WTC11 (cell line): ENCODE measurements around the gene SP7. TPM values are rescaled to one million over a fixed set of nuclear protein-coding genes. Genes with fewer than 3 reads are reported as not detected.
A peak's percentile ranks its signal among the peaks of the same experiment; 100 is the strongest.

ENCODE experiments used
- ATAC-seq: fragments of 200-7000 bp; cut with Tn5 transposase; 2 replicates; pipeline ENCODE4 v1.10.0; 2021; ENCODE audit warnings: mild to moderate bottlenecking, moderate library complexity
- CTCF ChIA-PET: fragments of 300-600 bp; sonication (Branson Sonifier 250); formaldehyde crosslinking; loops from one replicate; lab custom pipeline; 2021; ENCODE audit warnings: antibody characterized with exemption; lab: Charles Lee
- POLR2A ChIA-PET: fragments of 350-600 bp; sonication (Branson Sonifier 250); formaldehyde crosslinking; loops from one replicate; lab custom pipeline; 2021; ENCODE audit warnings: antibody characterized with exemption; lab: Charles Lee
- DNase-seq: peaks from one replicate; pipeline ENCODE4 v3.0.0; 2021; ENCODE audit warnings: low spot score
- H3K27ac Mint-ChIP-seq: 2 replicates; pipeline ENCODE4 v1.8.0; 2021; ENCODE audit warnings: mixed read lengths
- H3K27me3 Mint-ChIP-seq: 2 replicates; pipeline ENCODE4 v1.8.0; 2021; ENCODE audit warnings: low read depth, mild to moderate bottlenecking, moderate library complexity, mixed read lengths
- H3K36me3 Mint-ChIP-seq: 2 replicates; pipeline ENCODE4 v1.8.0; 2021; ENCODE audit warnings: mixed read lengths
- H3K4me1 Mint-ChIP-seq: 2 replicates; pipeline ENCODE4 v1.8.0; 2022; ENCODE audit warnings: mixed read lengths
- H3K4me3 Mint-ChIP-seq: 2 replicates; pipeline ENCODE4 v1.8.0; 2021; ENCODE audit warnings: mild to moderate bottlenecking, moderate library complexity, mixed read lengths
- H3K9me3 Mint-ChIP-seq: 2 replicates; pipeline ENCODE4 v1.8.0; 2021; ENCODE audit warnings: mixed read lengths
- CBFB ChIP-seq: sonication (generic); formaldehyde crosslinking; IDR thresholded peaks from 2 replicates; pipeline ENCODE4 v1.8.1; 2022; ENCODE audit warnings: mild to moderate bottlenecking, low read depth, missing genetic modification reagents
- CREB1 ChIP-seq: sonication (generic); formaldehyde crosslinking; IDR thresholded peaks from 2 replicates; pipeline ENCODE4 v1.8.0; 2023; ENCODE audit warnings: mild to moderate bottlenecking, missing genetic modification reagents
- E2F1 ChIP-seq: sonication (generic); formaldehyde crosslinking; IDR thresholded peaks from 2 replicates; pipeline ENCODE4 v1.8.0; 2022; ENCODE audit warnings: mild to moderate bottlenecking, missing genetic modification reagents
- E2F5 ChIP-seq: sonication (generic); formaldehyde crosslinking; IDR thresholded peaks from 2 replicates; pipeline ENCODE4 v1.8.1; 2022; ENCODE audit warnings: mild to moderate bottlenecking, moderate library complexity, missing genetic modification reagents
- FOXK1 ChIP-seq: sonication (generic); formaldehyde crosslinking; IDR thresholded peaks from 2 replicates; pipeline ENCODE4 v1.8.0; 2022; ENCODE audit warnings: mild to moderate bottlenecking, moderate library complexity, missing genetic modification reagents
- GABPB1 ChIP-seq: sonication (generic); formaldehyde crosslinking; IDR thresholded peaks from 2 replicates; pipeline ENCODE4 v1.8.1; 2023; ENCODE audit warnings: mild to moderate bottlenecking, missing genetic modification reagents
- NR3C1 ChIP-seq: sonication (generic); formaldehyde crosslinking; conservative IDR thresholded peaks from 2 replicates; pipeline ENCODE4 v1.8.1; 2023; ENCODE audit warnings: low read depth, mild to moderate bottlenecking, missing genetic modification reagents
- PRRX2 ChIP-seq: fragments of 250-450 bp; sonication (Bioruptor Pico); IDR thresholded peaks from 2 replicates; pipeline ENCODE4 v1.8.0; 2021; ENCODE audit warnings: mild to moderate bottlenecking
- RORB ChIP-seq: fragments of 250-450 bp; sonication (Bioruptor Pico); IDR thresholded peaks from 2 replicates; pipeline ENCODE4 v1.9.0; 2021; ENCODE audit warnings: mild to moderate bottlenecking
- TEAD1 ChIP-seq: sonication (generic); formaldehyde crosslinking; IDR thresholded peaks from 2 replicates; pipeline ENCODE4 v1.8.0; 2022; ENCODE audit warnings: mild to moderate bottlenecking, missing genetic modification reagents
- ZNF121 ChIP-seq: sonication (generic); formaldehyde crosslinking; IDR thresholded peaks from 2 replicates; pipeline ENCODE4 v1.8.0; 2023; ENCODE audit warnings: missing genetic modification reagents
- ZNF219 ChIP-seq: sonication (generic); formaldehyde crosslinking; IDR thresholded peaks from 2 replicates; pipeline ENCODE4 v1.8.0; 2023; ENCODE audit warnings: missing genetic modification reagents, mild to moderate bottlenecking, borderline replicate concordance
- total RNA-seq: library from RNA; stranded (reverse); gene quantifications from 3 replicates; pipeline ENCODE4 v1.2.3, GENCODE V29; 2021
- TF ChIP-seq, protein P1 (sequence below): sonication (generic); formaldehyde crosslinking; conservative IDR thresholded peaks from 2 replicates; pipeline ENCODE4 v1.8.1; 2022; ENCODE audit warnings: mild to moderate bottlenecking, missing genetic modification reagents
- TF ChIP-seq, protein P2 (sequence below): fragments of 250-450 bp; sonication (Bioruptor Pico); conservative IDR thresholded peaks from 2 replicates; pipeline ENCODE4 v1.9.0; 2021; ENCODE audit warnings: mild to moderate bottlenecking
- TF ChIP-seq, protein P3 (sequence below): sonication (generic); formaldehyde crosslinking; IDR thresholded peaks from 2 replicates; pipeline ENCODE4 v1.8.0; 2022; ENCODE audit warnings: mild to moderate bottlenecking, missing genetic modification reagents
- TF ChIP-seq, protein P4 (sequence below): sonication (generic); formaldehyde crosslinking; IDR thresholded peaks from 2 replicates; pipeline ENCODE4 v1.8.1; 2023; ENCODE audit warnings: mild to moderate bottlenecking, missing genetic modification reagents, borderline replicate concordance
- TF ChIP-seq, protein P5 (sequence below): sonication (generic); formaldehyde crosslinking; IDR thresholded peaks from 2 replicates; pipeline ENCODE4 v1.8.1; 2022; ENCODE audit warnings: low read depth, missing genetic modification reagents, borderline replicate concordance
- TF ChIP-seq, protein P6 (sequence below): sonication (generic); formaldehyde crosslinking; IDR thresholded peaks from 2 replicates; pipeline ENCODE4 v1.8.0; 2022; ENCODE audit warnings: missing genetic modification reagents

Gene SP7
- total RNA-seq, 1 experiment from 2014 or later, result 0.09 TPM

- TF ChIP-seq NR3C1 (no peak), ZNF219 (CRISPR knock-in tag) (no peak)
Observed at GRCh38 chr12:53379389-53380103, 43.4 kb upstream of the SP7 start (continued).

- POLR2A ChIA-PET, result interaction anchor here (0.8 to 1.7 kb wide), 7 partner anchors 26 to 120 kb away, joined by 5 to 11 read pairs (median 7); partner anchors contain the start of genes AAAS, MAP3K12 and PRR13
- no peak overlapping the region for H3K4me3 Mint-ChIP-seq
- H3K27me3 Mint-ChIP-seq, result peaks cover 3% of the 10 kb centered on the region; the same call in 1 of the 2 replicates
- ATAC-seq (no peak), DNase-seq (no peak)
- CTCF ChIA-PET, result interaction anchor here (0.7 to 8.7 kb wide), 18 partner anchors 9 to 325 kb away, joined by 3 to 103 read pairs (median 6); partner anchors contain the start of genes AAAS and IGFBP6
- no peaks in the 10 kb centered on the region for H3K9me3 Mint-ChIP-seq
- peaks cover 25% of the 10 kb centered on the region for H3K36me3 Mint-ChIP-seq
- H3K27ac Mint-ChIP-seq, result no peak overlapping the region
- H3K4me1 Mint-ChIP-seq, result peaks cover 27% of the 10 kb centered on the region
- TF ChIP-seq, protein P1, sequence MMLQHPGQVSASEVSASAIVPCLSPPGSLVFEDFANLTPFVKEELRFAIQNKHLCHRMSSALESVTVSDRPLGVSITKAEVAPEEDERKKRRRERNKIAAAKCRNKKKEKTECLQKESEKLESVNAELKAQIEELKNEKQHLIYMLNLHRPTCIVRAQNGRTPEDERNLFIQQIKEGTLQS (CRISPR knock-in tag), result no peak
- TF ChIP-seq E2F1 (CRISPR knock-in tag) (no peak), FOXK1 (CRISPR knock-in tag) (no peak), RORB (no peak), TEAD1 (CRISPR knock-in tag) (no peak), ZNF121 (no peak), GABPB1 (CRISPR knock-in tag) (no peak), E2F5 (CRISPR knock-in tag) (0 out of 2 replicates have a peak, but pooled peaks have one; percentile 43), PRRX2 (CRISPR knock-in tag) (no peak), CREB1 (no peak), CBFB (no peak)
- TF ChIP-seq, protein P2, sequence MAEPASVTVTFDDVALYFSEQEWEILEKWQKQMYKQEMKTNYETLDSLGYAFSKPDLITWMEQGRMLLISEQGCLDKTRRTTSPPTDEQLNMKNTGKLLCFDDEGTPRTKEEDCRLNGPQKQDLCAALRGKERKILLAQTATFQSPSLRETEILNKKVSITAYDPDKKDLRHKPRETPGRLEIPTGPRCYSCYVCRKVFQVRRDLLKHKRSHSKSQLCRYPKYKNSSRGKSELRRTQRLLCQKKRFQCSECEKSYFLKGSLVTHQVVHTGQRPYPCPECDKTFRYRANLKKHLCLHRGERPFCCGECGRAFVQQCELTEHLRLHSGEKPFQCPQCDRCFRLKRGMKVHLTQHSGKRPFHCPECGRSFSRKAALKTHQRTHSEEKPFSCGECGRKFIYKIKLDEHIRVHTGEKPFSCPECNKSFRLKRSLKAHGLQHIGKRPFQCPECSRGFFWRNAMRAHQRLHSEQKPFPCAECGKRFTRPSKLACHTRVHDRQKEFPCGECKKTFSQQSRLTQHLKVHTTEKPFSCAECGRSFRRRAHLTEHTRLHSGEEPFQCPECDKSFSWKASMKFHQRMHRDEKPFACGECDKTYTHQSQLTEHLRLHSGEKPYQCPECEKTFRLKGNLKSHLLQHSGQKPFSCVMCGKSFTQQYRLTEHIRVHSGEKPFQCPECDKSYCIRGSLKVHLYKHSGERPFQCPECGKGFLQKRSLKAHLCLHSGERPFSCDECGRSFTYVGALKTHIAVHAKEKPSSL (CRISPR knock-in tag), result no peak
- TF ChIP-seq, protein P3, sequence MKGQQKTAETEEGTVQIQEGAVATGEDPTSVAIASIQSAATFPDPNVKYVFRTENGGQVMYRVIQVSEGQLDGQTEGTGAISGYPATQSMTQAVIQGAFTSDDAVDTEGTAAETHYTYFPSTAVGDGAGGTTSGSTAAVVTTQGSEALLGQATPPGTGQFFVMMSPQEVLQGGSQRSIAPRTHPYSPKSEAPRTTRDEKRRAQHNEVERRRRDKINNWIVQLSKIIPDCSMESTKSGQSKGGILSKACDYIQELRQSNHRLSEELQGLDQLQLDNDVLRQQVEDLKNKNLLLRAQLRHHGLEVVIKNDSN (CRISPR knock-in tag), result 0 out of 2 replicates have a peak, but pooled peaks have one; percentile 24
- TF ChIP-seq, protein P4, sequence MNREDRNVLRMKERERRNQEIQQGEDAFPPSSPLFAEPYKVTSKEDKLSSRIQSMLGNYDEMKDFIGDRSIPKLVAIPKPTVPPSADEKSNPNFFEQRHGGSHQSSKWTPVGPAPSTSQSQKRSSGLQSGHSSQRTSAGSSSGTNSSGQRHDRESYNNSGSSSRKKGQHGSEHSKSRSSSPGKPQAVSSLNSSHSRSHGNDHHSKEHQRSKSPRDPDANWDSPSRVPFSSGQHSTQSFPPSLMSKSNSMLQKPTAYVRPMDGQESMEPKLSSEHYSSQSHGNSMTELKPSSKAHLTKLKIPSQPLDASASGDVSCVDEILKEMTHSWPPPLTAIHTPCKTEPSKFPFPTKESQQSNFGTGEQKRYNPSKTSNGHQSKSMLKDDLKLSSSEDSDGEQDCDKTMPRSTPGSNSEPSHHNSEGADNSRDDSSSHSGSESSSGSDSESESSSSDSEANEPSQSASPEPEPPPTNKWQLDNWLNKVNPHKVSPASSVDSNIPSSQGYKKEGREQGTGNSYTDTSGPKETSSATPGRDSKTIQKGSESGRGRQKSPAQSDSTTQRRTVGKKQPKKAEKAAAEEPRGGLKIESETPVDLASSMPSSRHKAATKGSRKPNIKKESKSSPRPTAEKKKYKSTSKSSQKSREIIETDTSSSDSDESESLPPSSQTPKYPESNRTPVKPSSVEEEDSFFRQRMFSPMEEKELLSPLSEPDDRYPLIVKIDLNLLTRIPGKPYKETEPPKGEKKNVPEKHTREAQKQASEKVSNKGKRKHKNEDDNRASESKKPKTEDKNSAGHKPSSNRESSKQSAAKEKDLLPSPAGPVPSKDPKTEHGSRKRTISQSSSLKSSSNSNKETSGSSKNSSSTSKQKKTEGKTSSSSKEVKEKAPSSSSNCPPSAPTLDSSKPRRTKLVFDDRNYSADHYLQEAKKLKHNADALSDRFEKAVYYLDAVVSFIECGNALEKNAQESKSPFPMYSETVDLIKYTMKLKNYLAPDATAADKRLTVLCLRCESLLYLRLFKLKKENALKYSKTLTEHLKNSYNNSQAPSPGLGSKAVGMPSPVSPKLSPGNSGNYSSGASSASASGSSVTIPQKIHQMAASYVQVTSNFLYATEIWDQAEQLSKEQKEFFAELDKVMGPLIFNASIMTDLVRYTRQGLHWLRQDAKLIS (CRISPR knock-in tag), result no peak
- TF ChIP-seq, protein P5, sequence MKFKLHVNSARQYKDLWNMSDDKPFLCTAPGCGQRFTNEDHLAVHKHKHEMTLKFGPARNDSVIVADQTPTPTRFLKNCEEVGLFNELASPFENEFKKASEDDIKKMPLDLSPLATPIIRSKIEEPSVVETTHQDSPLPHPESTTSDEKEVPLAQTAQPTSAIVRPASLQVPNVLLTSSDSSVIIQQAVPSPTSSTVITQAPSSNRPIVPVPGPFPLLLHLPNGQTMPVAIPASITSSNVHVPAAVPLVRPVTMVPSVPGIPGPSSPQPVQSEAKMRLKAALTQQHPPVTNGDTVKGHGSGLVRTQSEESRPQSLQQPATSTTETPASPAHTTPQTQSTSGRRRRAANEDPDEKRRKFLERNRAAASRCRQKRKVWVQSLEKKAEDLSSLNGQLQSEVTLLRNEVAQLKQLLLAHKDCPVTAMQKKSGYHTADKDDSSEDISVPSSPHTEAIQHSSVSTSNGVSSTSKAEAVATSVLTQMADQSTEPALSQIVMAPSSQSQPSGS (CRISPR knock-in tag), result no peak
- TF ChIP-seq, protein P6, sequence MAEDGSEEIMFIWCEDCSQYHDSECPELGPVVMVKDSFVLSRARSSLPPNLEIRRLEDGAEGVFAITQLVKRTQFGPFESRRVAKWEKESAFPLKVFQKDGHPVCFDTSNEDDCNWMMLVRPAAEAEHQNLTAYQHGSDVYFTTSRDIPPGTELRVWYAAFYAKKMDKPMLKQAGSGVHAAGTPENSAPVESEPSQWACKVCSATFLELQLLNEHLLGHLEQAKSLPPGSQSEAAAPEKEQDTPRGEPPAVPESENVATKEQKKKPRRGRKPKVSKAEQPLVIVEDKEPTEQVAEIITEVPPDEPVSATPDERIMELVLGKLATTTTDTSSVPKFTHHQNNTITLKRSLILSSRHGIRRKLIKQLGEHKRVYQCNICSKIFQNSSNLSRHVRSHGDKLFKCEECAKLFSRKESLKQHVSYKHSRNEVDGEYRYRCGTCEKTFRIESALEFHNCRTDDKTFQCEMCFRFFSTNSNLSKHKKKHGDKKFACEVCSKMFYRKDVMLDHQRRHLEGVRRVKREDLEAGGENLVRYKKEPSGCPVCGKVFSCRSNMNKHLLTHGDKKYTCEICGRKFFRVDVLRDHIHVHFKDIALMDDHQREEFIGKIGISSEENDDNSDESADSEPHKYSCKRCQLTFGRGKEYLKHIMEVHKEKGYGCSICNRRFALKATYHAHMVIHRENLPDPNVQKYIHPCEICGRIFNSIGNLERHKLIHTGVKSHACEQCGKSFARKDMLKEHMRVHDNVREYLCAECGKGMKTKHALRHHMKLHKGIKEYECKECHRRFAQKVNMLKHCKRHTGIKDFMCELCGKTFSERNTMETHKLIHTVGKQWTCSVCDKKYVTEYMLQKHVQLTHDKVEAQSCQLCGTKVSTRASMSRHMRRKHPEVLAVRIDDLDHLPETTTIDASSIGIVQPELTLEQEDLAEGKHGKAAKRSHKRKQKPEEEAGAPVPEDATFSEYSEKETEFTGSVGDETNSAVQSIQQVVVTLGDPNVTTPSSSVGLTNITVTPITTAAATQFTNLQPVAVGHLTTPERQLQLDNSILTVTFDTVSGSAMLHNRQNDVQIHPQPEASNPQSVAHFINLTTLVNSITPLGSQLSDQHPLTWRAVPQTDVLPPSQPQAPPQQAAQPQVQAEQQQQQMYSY, result peak; percentile 53; the same call in 1 of the 2 replicates
Observed at GRCh38 chr12:53378724-53379388, 42.7 kb upstream of the SP7 start.
